ELF-1 (cell line): ENCODE data around the gene FMNL2.

Experiments
- DNase-seq: peaks from one replicate; pipeline ENCODE4 v3.0.0-alpha.2; 2016; ENCODE audit warnings: low read depth, low spot score

The FMNL2 gene

DNA sequence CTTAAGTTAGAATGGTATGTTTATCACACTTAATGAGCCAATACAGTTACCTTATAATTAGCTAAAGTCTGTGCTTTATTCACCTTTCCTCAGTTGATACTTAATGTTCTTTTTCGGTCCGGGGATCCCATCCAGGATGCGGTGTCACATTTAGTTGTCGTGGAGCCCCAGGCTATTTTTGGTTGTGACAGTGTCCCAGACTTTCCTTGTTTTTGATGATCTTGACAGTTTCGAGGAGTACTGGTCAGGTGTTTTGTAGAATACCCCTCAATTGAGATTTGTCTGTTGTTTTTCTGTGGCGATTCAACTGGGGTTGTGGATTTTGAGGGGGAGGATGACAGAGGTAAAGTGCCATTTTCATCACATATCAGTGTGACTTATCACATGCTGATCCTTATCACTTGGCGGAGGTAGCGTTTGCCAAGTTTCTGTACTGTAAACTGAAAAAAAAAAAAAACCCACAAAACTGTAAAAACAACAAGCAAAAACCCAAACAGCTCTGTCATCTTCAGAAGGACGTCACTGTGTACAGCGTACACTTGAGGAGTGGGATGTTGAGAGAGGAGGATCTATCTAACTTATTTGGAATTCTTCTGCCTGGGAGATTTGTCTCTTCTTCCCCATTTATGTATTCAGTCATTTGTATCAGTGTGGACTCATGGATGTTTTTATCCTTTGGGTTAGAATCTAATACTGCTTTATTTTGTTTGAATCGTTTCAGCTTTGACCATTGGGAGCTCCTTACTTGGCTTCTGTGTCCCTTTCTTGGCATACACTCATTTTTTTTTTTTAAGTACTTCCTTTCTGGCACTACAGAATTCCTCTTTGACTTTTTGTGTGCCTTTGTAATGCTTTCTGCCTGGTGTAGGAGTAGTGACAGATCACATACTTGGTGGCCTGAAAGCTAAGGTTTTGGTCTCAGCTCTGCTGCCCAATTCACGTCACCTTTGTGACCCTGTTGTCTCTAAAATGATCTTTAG lies 68.1 kb downstream of the FMNL2 start:
- DNase-seq = no peak

DNA sequence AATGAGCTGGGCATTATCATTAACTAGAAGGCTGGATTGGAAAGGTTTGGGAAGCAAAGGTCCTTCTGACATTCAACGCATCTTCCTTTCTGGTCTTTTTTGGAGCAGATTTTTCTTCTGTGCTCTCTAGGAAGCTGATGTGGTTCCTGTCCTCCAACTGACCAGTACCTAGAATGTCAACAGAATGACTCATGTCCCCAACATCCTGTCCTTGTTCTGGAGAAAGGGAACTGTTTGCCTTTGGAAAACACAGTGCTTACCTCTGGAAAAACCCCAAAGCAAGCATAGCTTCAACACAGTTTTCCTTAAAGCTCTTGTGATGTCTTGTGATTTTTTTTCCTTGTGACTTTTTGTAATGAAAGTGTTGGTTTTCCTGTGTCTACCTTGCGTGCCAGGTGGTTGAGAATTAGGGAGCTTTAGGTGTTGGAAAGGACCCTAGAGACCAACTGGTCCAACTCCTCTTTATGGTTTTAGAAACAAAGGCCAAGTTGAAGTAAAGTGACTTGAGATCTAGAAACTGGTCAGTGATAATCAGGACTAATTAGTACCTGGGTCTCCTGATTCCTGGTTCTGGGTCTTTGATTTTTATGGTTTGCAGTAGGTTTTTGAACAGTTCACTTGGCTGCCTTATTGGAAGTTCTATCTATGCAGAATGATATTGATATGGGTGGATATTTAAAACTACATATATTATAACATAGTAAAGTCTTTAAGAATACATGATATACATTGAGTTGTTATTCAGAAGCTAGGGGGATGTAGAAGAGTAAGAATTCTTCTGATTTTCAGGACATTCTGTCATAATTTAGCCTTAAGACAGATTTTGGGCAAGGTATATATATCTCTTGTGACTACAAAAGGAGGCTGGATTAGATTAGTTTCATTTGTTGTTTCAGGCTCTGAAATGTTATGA lies 70.5 kb downstream of the FMNL2 start:
- DNase-seq = peak; percentile 33

DNA sequence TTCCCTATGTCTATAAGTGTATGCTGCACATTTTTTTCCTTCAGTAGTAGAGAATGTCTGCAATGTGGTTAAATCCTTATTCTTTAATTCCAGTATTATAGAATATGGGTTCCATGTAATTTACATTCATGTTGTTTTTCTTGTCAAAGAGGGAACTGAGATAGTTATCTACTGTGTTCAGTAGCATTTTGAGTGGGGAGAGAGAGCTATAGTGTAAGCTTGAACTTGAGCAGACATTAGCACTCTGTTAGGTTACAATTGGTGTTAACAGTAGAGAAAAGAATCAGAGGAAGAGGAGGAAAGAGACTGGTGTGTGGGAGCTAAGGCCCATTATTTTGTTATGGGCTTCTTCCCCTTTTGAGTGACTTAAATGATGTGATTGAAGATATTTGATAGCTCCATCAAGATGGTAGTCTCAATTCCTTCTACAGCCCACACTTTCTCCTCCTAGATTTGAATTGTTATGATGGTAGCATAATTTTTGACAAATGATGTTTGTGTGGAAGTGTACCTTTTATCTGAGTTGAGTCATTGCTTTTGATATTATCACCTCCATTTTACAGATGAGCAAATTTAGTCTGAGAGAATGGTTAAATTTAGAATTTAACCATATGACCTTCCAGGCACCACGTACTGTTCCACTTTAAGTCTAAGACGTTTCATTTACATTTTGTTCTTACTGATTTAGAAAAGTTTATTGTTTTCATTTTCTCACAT lies 71.3 kb downstream of the FMNL2 start:
- no peak for DNase-seq

DNA sequence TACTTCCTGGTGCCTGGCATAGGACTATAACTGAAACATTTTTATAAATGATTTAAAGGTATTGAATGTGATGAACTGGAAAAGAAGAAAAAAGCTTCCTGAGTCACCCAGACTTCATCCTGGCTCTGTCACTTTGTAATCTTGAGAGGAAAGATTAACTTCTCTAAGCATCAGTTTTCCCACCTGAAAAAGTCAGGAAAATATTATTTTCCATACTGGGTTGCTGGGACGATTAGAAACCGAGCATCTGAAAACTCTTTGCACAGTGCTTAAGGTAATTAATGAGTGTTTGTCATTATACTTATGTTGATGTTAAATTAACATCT lies 71.8 kb downstream of the FMNL2 start:
- DNase-seq = no peak

DNA sequence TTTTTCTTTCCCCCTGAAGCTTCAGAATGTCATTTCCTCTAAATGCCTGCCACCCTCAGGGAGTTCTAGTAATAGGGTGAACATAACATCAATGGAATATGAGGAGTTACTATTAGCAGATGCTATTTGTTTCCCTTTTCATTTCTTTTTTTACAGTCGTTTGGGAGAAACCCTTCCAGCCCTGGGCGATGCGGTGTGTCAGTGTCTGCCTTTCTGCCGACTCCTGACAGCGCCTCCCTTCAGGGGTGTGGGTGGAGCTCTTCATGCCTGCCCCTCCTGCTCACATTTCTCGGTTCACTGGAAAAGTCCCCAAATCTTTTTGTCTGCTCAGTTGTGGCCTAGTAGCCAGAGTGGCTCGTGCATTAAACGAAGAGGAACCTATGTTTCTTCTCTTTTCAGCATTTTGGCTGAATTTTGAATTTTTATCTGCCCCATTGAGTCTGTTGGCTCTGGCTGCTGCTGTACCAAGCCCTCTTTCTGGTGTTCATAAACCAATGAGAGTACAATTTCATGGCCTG lies 72.3 kb downstream of the FMNL2 start:
- DNase-seq = peak; percentile 77

DNA sequence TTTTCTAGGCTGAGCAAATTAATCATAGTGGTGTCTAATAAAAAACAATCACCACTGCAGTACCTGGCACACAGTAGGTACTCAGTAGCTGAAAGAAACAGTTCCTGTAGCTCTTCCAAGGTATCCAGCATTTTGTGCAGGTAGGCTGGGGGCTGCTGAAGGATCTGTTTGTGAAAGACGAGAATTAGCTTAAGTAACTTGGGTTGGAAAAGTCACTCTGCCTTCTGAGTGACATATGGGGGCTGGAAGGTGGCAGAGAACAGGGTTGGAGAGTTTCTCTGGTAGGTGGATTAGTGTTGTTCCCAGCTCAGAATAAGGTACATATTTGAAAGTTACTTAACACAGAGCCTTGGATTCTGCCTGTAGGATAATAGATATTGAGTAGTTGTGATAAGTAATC lies 72.8 kb downstream of the FMNL2 start:
- no peak for DNase-seq

DNA sequence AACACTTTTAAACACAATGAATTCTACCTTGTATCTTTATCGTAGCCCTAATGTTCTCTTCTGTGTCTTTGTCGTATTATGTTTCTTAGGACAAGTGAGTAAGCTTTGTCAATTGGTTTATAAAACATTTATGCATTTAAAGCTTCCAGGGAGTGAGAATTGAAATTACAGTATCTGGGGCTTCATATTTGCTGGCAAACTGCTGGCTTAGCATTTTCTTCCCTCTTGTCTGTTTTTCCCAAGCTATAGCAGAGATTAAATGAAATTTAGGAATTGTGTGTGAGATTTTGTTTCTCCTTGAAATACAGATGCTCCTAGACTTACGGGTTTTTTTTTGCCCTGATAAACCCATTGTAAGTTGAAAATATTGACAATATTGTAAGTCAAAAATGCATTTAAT lies 73.3 kb downstream of the FMNL2 start:
- no peak for DNase-seq

DNA sequence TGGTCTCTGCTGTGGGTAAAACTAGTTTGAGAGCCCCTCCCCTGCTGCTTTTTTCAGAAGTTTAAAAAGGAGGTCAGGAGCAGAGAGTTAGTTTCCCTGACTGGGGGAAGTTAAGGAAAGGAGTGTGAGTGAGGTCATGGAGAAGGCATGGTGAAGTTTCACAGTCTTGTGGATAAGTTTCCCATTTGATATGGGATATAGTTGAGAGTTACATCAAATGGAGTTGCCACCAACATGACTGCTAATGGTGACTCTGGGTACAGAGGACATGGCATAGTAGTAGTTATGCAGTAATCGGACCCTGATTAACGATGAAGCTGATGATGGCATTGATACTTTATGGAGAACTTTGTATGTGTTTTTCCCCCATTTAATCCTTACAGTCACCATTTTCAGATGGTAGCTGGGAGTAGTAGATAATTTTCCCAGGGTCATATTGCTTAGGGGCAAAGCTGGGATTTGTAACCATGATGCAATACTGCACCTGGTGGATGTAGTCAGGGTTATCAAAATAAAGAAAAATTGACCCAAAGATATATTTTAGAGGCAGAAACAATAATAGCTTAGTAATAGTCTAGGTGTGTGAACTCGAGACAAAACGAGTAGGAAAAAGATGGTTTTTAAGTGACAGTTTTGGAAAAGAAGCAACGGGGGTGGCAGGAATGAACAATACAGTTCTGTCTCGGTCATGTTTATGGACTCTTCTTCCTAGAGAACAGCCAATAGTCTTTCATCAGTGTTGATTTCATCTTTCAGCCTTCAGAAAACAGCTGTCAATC lies 74.6 kb downstream of the FMNL2 start:
- DNase-seq = no peak

DNA sequence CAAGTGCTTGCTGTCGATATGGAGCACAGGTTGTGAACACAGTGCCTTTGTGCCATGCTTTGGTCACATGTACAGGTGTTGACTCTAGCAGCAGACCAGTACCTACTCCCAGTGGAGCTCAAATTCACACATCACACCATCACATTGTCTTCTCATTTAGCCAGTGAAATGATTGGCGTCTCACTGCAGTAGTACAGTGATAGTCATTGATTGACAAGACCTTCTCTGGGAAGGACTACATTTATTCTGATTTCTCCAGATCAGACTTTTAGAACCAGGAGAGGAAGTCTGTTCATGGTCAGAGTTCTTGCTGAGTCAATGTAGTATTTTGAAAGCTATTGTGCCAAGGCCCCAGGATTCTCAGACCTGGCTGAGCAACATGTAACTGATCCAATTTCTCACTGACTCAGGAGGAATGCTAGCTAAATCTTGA lies 75.2 kb downstream of the FMNL2 start:
- no peak for DNase-seq

DNA sequence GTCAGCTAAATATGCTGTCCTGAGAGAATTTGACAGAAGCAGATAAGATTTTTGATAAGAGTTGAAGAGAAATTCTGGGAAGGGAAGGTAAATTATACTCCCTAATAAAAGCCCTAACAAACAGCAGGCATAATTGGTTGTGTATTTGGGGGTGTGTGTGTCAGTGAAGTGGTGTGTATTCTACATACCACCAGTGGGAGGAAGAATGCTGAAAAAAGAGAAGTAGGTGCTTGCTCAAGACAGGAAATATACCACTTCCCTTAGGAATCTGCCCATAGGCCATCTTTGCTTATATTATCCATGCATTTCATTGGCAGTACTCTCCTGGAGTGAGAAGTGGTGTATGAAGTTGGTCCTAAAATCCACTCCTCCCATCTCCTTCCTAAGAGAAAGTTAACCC lies 76.2 kb downstream of the FMNL2 start:
- no peak for DNase-seq

DNA sequence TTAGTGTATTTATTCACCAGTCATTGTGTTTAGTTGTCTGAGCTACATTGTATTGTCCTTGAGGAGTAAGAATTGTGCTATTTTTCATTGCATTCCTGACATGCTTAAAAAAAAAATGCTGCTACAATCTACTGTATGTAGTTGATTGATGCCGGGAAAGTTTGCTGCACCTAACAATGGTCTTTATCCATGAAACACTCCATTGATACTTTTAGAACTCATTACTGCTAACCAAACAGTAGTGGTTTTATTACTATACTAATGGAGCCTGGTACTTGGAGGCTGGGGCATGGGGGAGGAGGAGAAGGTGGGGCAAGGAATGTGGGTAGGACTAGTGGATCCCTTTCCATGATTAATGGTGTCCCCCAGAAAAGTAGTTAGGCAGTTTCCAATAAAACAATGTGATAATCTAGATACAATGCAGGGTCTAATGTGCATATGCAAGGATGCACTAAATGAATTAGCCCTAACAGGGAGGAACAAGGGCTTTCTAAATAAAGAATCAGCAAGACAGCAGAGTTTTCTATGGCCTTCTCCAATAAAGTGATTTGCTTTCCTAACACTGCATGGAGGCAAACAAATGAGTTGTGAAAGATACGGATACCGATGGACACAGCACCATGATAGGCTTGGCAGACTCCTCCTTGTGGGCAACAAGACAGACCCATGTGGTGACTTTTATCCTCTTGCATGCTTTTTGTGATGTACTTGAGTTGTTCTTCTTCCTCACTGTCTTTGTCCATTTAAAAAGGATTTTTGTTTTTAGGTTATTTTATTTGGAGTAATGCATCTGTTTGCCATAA lies 78.5 kb downstream of the FMNL2 start:
- DNase-seq = no peak

DNA sequence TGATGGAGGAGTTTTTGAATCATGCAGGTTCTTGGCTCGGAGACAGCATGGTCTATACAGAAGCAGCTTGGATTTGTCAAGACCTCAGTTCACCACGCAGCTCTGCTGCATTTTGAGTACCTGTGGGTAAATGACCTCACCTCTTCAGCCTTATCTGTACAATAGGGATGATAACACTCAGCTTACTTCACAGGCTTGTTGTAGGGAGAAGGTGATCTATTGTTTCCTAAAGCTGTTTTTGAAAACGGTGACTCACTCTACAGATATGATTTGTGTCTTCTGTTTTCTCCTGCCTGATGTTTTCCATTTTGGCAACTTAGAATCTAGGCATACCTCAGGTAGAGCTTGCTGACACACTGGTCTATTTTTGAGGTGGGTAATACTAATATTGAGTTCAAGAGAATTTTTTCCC lies 80.3 kb downstream of the FMNL2 start:
- DNase-seq = no peak

DNA sequence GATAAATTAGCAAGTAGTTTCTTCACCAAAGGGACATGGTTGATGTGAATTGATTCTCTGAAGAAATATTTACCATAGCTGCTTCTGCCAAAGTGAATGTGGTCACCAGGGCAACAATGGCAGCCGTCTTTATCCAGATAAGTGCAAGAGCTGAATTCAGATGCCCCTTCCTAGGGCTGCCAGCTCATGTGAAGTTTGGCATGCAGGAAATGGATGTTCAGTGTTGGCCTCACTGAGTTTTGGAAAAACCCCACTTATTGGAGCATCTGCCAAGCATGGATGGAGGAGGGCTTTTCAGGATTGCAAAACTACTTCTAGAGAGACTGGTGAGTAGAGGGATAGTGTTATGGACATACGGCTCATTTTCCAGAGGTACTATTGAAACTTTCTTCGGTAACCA lies 80.8 kb downstream of the FMNL2 start:
- no peak for DNase-seq

DNA sequence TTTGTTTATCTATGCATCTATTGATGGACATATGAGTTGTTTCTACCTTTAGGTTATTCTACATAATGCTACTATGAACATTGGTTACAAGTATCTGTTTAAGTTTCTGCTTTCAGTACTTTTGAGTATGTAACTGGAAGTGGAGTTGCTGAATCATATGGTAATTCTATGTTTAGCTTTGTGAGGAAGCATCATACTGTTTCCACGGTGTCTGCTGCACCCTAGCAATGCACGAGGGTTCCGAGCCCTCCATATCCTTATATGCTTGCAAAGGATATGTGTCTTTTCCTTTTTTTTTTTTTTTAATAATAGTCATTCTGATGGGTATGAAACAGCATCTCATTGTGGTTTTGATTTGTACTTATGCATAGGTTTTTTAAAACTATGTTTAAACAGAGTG lies 83.7 kb downstream of the FMNL2 start:
- DNase-seq = no peak

DNA sequence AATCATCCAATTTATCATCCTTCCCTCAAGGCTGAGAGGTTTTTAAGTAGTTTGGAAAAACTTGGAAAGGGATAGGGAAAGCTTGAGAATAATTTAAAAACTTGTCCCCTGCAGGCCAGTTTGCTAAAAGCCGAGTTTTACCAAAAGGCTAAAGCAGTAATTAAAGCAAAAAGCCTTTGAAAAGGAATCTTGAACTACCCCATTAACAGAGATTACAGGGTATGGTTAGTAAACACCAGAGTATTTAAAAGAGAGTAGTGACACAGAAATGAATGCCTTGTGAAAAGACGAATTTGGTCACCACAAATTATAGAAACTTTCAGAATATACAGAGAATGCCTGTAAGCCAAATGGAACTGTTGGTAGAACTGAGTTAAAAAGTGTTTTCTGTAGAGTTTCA lies 85.0 kb downstream of the FMNL2 start:
- no peak for DNase-seq

DNA sequence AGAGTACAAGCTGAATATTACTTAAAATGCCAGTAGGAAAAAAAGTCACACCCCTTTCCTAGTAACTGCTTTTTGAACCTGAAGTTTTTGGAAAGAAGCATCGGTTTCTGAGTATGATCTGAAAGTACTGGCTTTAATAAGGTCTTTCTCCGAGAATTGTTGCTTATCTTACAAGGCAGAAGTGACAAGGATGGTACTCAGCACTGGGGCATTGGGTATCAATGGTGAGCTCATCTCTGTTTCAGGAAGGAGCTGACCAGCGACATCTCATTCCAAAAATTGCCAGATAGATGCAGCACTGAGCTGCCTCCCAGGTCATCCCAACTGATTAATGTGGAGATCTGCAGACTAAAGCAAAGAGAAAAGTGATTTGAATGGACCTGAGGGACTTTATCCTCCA lies 85.4 kb downstream of the FMNL2 start:
- no peak for DNase-seq

DNA sequence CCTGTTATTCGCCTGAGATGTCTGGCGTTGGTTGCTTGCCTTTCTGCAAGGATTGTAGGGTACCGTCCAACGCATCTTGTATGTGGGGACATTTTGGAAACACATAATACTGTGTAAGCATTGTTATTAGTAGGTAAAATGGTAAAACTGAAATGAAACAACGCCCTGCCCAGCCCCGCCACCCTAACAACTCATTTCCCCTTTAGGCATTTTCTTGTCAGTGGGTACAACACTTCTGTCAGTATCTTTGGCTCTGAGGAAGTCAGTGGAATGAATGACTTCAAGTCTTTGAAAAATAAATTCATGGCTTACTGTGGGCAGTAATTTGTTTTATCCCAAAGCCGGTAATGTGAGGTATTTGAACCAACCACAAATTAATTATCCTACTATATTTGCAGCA lies 86.0 kb downstream of the FMNL2 start:
- no peak for DNase-seq

DNA sequence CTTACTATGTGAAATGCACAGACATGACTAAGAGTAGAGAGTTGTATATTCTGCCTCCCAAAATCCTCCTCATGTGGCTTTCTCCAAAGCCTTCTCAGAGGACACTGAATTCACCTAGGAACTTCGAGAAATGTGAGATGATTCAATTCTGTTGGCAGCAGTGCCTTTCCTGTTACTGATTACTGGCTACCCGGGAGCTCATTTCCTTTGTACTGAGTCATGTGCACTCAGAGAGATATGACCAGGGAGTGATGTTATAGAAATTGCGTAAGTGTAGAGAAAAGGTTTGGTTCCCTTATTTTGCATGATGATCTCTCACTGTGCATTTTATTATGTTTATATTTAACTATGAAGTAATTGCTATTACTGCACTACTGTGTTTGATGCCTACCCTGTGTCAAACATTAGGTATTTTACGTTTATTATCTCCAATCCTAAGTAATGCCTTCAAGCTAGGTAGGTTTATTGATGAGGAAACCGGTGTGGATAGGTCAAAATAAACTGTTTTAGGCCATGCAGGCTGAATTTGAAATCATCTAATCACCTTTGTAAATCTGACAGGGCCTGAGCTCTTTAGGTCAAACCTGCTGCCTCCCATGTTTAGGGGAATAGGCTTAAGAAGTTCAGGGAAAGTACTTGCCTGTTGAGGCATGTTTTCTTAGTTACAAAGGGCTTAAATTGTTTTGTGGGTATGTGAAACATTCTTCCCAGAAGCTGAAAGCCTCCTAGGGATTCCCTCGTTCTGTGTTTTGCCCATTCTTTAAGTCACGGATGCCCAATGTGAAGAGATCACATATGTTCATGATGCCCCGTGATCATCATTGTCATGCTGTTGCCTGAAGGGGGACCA lies 86.8 kb downstream of the FMNL2 start:
- DNase-seq = no peak

DNA sequence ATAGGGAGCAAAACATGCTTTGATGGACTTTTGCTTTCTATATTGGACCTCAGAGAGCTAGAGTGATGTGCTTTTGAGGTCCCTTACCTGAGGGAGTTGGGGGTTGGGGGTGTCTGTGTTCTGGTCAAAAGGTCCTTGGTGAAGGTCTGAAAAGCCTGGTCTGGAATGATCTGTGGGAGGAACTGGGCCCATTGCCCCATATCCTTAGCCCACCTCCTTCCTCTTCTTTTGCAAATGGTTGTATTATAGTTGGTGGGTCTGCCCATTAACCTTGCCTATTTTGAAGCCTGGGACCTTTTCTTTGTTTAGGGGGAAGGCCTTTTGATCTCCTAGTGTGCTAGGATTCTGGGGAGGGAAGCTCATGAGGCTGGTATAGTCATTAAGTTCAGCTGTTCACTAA lies 88.7 kb downstream of the FMNL2 start:
- DNase-seq = no peak
